T-helper 1 cell treated with Interleukin-12 subunit alpha and Interleukin-12 subunit beta and Interleukin-4 antibody, amounts not matched to agents 30 ng/mL and 1 ng/mL, for 36 hours (primary cell): Measurements from ENCODE around the gene CREG2. TPM values are rescaled to one million over a fixed set of nuclear protein-coding genes. Genes with fewer than 3 reads are reported as not detected.
"Not testable (repeated sequence)": the region's sequence is repeated elsewhere in the genome, so short reads cannot be mapped to it uniquely, and the experiment has no call there.

ENCODE experiments used
- intact Hi-C: fragments of 100-400 bp; cut with micrococcal nuclease; formaldehyde crosslinking; loops from one replicate; pipeline ENCODE4 v1.15.1; 2024
- total RNA-seq: library from RNA; stranded (reverse); gene quantifications from 2 replicates; pipeline ENCODE4 v1.2.3, GENCODE V29; 2022

The CREG2 gene
- total RNA-seq, 1 donor from 2014 or later, result 0.25 TPM

DNA sequence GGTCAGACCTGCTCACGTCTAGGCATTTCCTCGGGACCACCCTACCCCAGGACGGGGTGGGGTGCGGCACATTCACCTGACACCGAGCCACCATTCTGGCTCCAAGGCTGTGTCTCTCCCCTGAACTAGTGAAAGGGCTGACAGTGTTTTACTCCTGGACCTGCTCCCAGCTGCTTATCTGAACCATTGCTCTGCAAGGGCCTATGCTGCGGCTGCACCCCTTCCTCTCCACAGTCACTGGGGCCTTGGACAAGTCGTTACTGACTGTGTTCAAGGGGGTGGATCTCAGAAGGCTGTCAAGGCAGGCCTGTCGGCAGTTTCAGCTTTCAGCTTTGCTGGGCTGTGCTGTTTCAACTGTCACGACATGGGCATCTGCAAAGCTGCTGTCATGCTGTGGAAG, 11.7 kb downstream of the CREG2 start:
- intact Hi-C loops, result no loop called here

DNA sequence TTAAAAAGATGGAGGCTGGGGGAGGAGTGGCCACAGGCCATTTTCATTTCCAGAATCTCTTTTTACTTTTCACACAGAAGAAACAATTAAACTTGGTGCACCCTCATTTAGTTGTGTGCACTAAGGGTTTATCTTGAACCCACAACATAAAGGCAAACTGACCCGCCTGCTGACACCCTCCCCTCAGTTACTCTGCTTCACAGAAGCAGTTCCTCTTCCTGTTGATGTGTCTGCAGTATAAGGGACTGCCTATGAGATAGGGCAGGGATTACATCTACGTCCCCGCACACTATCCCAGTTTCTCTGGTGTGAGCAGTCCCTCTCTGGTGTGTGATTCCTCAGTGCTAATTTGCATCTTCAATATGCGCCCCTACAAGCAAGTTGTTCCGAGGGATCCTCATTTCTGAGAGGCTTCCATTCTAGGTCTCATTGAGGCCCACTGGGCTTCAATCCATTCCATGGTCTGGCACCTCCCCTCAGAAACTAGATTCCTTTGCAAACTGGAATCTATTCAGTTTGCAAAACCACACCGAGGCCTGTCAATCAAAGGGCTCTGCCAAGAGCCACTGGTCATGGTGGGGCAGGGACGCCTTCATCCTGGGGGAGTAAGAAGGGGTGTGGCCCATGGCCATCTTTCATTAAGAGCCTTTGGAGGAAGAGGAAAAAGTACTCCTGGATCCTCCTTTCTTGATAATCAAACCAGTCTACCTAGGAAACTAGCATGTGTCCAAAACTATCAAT, 12.3 kb downstream of the CREG2 start:
- intact Hi-C loops, result no loop called here

DNA sequence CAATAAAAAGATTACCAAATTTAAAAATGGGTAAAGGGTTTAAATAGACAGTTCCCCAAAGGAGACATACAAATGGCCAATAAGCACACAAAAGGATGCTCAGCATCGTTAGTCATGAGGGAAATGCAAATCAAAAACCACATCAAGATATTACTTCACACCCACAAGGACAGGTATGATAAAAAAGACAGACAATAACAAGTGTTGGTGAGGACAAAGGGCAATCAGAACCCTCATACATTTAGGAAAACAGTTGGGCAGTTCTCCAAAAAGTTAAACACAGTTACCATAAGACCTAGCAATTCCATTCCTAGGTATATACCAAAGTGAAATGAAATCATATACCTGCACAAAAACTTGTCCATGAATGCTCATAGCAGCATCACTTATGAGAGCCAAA, 14.5 kb downstream of the CREG2 start:
- intact Hi-C loops, result no loop called here

DNA sequence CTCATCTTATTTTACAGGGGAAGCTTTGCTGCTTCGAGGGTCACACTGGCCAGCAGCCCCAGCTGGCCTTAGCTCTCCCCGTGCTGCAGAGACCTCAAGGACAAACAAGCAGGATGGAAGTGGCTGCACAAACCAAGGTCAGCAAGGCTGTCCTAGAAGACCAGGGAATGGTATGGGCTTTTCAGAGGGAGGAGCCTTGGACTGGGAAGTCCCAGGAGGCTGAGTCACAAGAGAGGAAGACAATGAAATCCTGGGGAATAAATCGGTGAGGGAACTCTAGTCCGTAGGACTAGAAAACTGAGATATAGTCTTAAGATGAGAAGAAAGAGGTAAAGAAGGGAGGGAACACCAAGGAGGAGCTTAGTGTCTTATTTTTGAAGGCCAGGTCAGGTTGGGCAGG, 15.7 kb downstream of the CREG2 start:
- intact Hi-C loops, result no loop called here

DNA sequence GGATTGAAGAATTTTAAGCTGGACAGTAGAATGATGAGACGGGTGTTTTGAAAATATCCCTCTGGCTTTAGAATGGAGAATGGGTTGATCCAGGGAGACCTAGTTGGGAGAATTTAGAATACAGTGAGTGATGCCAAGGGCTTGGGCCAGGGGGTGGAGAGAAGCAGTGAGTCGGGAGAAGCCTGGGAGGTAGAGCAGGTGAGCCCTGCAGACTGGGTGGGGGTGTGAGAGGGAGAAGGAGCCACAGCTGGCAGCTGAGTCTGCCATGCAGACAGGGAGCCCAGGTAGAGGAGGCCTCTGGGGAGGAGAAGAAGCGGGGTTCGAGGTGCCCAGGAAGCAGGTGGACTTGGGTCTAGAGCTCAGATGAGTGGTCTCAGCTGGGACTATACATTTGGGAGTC, 18.2 kb downstream of the CREG2 start:
- intact Hi-C loops, result no loop called here

DNA sequence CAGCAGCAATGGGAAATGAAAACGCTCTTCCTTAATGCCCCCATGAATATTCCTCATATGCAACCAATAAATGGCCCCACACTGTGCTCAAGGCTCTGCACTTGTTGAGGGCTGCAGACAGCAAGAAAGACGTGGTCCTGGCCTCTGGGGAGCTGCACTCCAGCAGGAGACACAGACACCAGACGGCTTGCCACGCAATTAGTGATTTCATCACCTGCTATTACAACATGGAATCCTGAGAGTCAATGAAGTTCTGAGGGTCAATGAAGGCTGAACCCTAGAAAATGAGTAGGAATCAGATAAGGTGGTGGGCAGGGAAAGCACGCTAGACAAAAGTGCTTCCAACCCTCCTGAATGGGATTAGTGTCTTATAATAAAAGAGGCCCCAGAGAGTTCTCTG, 18.9 kb downstream of the CREG2 start:
- intact Hi-C loops, result no loop called here

DNA sequence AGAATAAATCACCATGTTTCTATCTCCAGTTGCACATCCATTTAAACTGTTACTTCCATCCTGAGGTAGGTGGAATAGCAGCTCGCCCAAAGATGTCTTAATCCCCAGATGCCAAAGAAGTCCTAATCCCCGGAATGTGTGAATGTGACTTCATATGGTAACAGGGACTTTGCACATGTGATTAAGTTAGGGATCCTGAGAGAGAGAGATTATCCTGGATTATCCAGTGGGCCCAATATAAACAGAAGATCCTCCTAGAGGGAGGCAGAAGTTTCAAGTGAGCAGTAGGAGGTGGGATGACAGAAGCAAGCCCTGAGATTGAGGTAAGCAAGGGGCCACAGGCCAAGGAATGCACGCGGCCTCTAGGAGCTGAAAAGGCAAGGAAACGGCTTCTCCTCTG, 19.8 kb downstream of the CREG2 start:
- intact Hi-C loops, result no loop called here

DNA sequence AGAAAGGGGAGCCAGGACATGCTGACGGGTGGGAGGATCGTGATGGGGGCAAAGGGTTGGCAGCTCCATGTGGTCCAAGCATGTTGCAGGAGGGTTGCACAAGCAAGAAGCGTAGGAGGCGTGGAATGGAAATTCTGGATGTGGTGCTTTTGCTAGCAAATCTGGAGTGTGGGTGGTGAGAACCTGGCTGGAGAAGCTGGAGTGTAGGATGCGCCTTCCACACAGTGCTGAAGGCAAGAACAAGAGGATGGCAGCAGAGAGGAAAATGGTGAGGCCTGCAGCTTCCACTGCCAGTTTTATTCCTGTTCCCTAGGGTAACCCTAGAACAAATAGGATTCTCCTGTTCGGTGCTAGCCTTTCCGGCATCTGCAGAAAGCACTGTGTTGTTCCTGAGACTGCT, 22.4 kb downstream of the CREG2 start:
- intact Hi-C loops, result no loop called here

DNA sequence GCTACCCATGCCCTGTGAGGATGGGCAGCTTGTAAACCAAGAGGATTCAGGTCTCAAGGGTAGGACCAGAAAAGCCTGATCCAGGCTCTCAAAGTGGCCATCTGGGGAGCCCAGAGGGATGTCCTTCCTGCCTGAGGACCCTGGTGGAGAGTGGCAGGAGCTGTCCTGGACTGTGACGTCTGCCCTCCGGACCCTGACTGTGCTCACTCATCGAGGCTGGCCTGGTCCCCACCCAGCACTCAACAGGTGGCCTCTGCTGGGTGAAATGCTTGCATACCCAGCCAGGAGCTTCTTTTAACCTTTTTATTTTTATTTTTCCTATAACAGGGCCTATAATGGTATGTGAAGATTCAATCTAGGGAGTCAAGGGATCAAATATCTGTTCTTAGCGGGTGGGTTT, 24.5 kb downstream of the CREG2 start:
- intact Hi-C loops, result no loop called here

DNA sequence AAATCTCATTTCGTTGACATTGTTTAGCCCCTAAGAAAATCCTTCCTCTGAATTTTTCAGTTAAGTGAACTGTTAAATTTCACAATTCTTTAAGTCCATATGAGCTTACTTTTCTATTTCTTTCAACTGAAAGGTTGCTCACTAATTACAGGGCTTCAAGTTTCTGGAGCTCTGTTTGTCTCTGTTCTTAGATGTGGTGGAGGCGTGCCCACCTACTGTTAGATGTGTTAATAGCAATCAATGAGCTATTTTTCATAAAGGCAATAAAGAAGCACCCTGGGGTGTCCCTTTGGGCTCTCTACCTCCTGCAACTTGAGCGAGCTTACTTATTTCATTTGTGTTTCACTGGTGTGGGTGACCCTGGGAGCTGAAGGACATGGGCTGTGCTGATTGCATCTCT, 25.0 kb downstream of the CREG2 start:
- intact Hi-C loops, result no loop called here

DNA sequence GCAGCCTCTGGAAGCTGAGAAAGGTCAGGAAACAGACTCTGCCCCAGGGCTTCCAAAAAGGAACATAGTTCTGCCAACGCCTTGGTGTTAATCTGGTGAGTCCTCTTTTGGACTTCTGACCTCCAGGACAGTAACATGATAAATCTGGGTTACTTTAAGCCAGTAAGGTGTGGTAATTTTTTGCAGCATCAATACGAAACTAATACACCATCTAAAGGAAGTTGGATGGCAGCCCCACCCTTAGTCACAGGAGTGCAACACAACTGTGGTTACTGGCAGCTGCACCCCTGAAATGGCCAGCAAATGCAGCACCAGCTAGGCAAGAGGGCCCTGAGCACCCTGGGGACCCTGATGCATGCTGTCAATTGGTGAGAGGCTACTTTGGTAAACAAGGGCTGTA, 25.8 kb downstream of the CREG2 start:
- intact Hi-C loops, result no loop called here

DNA sequence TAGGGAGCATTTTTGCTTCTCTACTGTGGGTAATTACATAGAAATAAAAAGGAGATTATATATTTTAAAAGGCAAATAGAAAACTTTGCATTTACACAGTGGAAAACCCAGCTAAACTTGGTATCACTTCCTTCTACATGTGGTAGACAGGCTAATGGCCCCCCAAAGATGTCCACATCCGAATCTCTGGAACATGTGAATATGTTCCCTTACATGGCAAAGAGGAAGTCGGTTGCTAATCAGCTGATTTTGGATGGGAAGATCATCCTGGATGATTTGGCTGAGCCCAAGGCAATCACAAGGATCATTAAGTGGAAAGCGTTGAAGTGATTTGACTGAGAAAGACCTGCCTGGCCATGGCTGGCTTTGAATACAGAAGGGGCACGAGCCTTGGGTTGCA, 26.2 kb downstream of the CREG2 start:
- intact Hi-C loops, result no loop called here

DNA sequence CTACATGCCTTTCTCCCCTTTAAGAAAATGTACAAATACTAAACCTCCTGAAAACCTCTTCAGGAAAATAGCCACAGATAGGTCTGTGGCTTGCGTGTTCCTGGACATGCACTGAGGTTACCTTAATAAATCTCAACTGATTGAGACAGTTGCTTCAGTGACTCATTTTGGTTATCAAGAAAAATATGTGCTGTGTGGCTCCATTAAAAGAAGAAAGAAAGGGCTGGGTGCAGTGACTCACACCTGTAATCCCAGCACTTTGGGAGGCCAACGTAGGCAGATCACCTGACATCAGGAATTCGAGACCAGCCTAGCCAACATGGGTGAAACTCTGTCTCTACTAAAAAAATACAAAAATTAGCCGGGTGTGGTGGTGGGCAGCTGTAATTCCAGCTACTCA, 27.1 kb downstream of the CREG2 start:
- intact Hi-C loops, result no loop called here

DNA sequence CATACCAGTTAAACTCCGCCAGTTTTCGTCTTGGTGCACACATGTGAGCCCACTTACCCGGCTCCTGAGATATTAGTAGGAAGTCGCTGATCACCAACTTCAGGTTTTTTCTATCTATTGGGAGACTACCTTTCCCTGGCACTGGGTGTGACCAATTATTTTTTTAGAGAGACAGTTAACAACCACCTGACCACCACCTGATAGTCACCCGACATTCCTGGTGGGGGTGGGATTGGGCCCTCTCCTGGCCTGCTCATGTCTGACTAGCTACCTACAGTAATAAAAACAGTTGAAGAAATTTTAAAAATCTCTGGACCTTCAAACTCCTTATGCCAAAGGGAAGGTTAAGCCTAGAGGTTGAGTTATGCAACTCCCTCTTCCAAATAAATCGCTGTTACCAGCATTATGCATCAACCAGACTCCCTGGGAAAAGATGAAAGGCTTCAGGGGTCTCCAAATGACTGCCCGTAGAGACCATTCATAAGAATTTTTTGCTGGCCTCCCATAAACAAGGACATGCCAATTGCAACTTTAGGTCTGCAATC, 27.8 kb downstream of the CREG2 start:
- intact Hi-C loops, result no loop called here

DNA sequence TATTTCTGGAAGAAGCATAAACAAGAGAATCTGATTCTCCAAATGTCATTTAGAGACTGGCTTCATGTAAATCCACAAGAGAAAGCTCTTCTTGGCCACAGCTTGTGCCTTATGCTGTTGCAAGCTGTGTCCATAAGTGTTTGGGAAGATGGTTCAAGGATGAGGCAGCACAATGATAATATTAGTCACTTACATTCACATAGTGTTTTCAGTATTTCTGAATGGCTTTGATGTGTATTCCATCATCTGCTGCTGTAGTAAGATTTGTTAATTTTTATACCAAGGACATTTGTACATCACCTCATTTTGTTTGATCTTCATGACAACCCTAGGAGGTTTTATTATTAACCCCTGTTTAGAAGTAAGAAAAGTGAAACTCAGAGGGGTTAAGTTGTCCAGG, 29.9 kb downstream of the CREG2 start:
- intact Hi-C loops, result no loop called here

DNA sequence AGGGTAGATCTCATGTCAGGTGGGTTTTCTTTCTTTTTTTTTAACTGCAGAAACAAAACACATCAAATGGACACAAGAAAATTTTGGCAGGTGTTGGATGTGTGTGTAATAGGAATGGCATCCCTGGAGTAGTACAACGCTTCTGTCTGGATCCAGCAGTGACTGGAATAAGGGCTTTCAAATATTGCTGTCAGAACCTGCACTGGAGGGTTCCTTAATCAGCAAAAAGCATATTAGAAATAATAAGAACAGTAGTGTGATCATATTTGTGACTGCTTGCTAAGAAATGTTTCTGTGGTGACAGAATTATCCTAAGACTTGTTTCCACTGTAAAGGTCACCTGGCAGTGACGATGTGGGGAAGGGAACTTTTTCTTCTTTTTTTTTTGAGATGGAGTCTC, 30.8 kb downstream of the CREG2 start:
- intact Hi-C loops, result no loop called here

DNA sequence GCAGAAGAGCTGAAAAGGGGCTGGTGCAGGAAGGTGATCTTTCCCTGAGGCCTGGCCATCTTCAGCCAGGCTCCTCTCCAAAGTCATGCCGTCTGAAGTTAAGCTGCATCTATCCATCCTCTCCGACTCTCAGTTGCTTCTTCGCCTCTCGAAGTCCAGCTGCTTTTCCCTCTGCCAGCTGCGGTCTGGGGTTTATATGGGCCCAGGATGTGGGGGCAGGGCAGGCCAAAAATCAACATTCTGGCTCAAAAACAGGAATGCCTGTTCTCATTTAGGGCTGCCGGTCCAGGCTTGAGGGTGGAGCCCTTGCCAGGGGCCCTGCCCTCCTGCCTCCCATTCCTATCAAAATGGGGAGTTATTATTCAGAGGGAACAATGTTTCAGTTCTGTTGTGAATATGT, 31.2 kb downstream of the CREG2 start:
- intact Hi-C loops, result no loop called here

DNA sequence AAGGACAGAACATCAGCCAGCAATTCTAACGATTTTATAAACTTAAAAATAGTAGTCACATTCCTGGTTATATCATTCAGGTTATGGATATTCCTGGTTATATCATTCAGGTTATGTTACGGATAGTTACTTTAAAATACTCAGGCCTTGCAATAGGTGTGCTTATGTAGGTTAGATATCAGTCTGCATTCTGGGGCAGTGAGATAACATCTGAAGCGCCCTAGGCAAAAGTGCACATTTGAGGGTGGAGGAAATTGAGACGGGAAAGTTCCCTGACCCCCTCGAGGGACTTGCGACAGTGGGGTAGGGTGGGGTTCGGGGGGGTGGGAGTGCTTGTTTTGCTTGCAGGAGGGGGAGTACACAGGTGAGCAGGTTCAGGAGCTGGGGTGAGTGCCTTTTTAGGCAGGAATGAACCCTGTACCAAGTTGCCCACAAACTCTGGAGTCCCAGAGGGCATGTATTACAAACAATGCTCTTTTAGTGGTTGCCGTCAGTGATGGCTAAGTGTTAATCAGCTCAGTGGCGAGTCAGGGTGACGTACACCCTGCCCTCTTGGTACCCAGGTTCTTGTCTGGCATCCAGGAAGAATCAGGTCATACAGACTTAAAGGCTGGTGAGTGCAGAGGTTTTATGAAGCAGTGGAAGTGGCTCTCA, 31.8 kb downstream of the CREG2 start:
- intact Hi-C loops, result no loop called here

DNA sequence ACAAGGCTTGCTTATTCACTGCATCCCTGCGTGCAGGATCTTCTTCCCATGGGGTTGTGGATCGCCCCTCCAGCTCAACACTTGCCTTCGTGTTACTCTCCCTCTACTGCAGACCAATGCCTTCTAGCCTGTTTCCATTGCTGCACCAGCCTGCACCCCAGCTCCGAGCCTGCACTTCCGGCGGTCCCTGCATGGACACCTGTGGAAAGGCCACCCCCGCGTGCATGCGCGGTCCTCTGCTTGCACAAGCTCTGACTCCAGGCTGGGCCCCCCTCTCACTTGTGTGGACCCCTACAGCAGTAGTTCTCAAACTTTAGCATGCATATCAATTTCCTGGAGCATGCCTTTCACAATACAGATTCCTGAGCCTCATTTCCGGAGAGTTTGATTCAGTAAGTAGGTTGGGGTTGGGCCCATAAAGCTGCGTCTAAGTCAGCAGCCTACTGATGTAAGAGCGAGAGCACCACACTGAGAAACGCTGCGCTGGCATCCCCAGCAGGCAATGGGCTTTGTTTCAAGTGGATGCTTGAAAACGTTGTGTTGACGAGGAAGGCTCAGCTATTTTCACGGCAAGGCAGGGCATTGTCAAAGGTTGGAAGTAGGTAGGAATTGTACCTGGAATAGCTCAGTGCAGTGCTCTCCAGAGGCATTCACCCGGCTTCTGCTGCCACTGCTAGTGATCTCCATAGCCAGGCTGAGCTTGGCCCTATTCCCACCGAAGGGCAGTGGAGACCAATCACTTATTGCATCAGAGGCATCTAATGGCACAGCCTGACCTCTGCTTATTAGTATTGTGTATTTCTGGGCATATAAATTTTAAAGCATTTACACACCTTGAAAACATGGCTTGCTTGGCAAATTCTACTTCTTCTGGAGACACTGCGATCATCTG, 32.6 kb downstream of the CREG2 start:
- intact Hi-C loops, result no loop called here

DNA sequence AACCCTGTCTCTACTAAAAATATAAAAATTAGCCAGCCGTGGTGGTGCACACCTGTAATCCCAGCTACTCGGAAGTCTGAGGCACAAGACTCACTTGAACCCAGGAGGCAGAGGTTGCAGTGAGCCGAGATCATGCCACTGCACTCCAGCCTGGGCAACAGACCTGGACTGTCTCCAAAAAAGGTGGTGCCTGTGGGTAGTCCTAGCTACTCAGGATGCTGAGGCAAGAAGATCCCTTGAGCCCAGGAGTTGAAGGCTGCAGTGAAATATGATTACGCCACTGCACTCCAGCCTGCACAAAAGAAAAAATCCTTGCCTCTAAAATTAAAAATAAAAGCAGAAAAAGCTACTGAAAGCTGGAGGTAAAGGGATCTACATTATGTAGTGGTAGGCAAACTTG, 34.7 kb downstream of the CREG2 start:
- intact Hi-C loops, result not testable (repeated sequence)

DNA sequence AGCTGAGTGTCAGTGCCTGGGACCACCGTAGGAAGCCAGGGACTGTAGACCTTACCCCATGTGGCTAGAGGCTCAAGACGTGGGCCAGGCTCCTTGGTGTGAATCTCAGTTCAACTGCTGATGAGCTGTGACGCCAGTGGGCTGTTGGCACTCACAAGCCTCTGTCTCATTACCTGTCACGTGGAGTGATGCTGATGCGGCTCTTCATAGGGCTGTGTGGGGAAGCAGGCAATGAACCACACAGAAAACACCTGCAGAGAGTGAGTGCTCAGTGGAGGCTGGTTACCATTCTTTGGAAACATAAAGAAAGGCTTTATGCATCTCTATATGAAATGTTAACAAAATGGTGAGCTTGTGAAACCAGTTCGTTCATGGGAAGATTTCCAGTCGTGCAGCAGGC, 36.1 kb downstream of the CREG2 start:
- intact Hi-C loops, result no loop called here
